ENCODE data around the gene GDPD5.

Gene GDPD5

DNA sequence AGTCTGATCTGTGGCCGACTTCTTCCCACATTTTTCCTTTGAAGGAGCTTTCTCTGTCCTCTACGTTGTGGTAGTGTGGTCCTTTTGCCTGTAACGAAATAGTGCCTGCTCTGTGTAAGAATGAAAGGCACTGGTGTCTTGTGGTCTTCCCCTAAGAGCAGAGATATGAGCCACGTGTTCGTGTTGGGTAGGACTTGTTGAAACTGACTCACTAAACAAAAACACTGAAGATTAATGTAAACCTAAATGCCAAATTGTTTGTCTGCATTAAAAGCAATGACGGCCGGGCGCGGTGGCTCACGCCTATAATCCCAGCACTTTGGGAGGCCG lies 136.5 kb downstream of the GDPD5 start:
- no peaks in the 10 kb centered on the region for H3K9me3 ChIP-seq
- H3K4me1 ChIP-seq = peaks cover 0 to 8% (median 0%) of the 10 kb centered on the region in 4 donors
- peaks cover 0 to 17% of the 10 kb centered on the region in 2 donors for H3K27me3 ChIP-seq
- DNase-seq = peak in 1 of 2 donors; percentile 0
- no peak overlapping the region for H3K27ac ChIP-seq
- no peaks in the 10 kb centered on the region for H3K36me3 ChIP-seq
- intact Hi-C loops (cut with DNase I; ENCODE audit: low total_unique reads) = loop anchor here (2.0 to 10.0 kb wide), 2 partner anchors 64 to 142 kb away; no protein-coding TSS in a partner anchor
- TF ChIP-seq, protein P1, sequence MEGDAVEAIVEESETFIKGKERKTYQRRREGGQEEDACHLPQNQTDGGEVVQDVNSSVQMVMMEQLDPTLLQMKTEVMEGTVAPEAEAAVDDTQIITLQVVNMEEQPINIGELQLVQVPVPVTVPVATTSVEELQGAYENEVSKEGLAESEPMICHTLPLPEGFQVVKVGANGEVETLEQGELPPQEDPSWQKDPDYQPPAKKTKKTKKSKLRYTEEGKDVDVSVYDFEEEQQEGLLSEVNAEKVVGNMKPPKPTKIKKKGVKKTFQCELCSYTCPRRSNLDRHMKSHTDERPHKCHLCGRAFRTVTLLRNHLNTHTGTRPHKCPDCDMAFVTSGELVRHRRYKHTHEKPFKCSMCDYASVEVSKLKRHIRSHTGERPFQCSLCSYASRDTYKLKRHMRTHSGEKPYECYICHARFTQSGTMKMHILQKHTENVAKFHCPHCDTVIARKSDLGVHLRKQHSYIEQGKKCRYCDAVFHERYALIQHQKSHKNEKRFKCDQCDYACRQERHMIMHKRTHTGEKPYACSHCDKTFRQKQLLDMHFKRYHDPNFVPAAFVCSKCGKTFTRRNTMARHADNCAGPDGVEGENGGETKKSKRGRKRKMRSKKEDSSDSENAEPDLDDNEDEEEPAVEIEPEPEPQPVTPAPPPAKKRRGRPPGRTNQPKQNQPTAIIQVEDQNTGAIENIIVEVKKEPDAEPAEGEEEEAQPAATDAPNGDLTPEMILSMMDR (IDR thresholded peaks at IDR 0.05) = no peak
- H3K4me3 ChIP-seq = no peak overlapping the region

GRCh38 chr11:75388386-75389275 lies 137.1 kb downstream of the GDPD5 start:
- Histone ChIP-seq H3K4me3 (no peak overlapping the region), H3K36me3 (no peaks in the 10 kb centered on the region), H3K9me3 (no peaks in the 10 kb centered on the region), H3K27me3 (peaks cover 0 to 17% of the 10 kb centered on the region in 2 donors), H3K4me1 (peaks cover 0 to 8% (median 0%) of the 10 kb centered on the region in 4 donors), H3K27ac (no peak overlapping the region)
- TF ChIP-seq, protein P1 (IDR thresholded peaks at IDR 0.05) = peak; percentile 81 to 83
- intact Hi-C loops (cut with DNase I; ENCODE audit: low total_unique reads) = loop anchor here (2.0 to 10.0 kb wide), 2 partner anchors 64 to 142 kb away; no protein-coding TSS in a partner anchor
- peak; percentile 60 to 78 for DNase-seq

GRCh38 chr11:75387736-75388294 lies 137.9 kb downstream of the GDPD5 start:
- intact Hi-C loops (cut with DNase I; ENCODE audit: low total_unique reads) = loop anchor here (2.0 to 10.0 kb wide), 2 partner anchors 63 to 143 kb away; no protein-coding TSS in a partner anchor
- Histone ChIP-seq H3K27ac (no peak overlapping the region), H3K4me1 (peaks cover 0 to 8% (median 0%) of the 10 kb centered on the region in 4 donors), H3K36me3 (no peaks in the 10 kb centered on the region), H3K9me3 (no peaks in the 10 kb centered on the region), H3K4me3 (no peak overlapping the region), H3K27me3 (peaks cover 0 to 17% of the 10 kb centered on the region in 2 donors)
- peak in 1 of 2 donors; percentile 44 for DNase-seq
- TF ChIP-seq, protein P1 (IDR thresholded peaks at IDR 0.05) = no peak

GRCh38 chr11:75386942-75387630 lies 138.7 kb downstream of the GDPD5 start:
- Histone ChIP-seq H3K27ac (no peak overlapping the region), H3K4me1 (peaks cover 0 to 8% (median 0%) of the 10 kb centered on the region in 4 donors), H3K4me3 (no peak overlapping the region), H3K36me3 (no peaks in the 10 kb centered on the region), H3K27me3 (peaks cover 0 to 17% of the 10 kb centered on the region in 2 donors), H3K9me3 (no peaks in the 10 kb centered on the region)
- TF ChIP-seq, protein P1 (IDR thresholded peaks at IDR 0.05) = no peak
- peak in 1 of 2 donors; percentile 16 for DNase-seq
- intact Hi-C loops (cut with DNase I; ENCODE audit: low total_unique reads) = loop anchor here (10.0 kb wide), 1 partner anchor 62 kb away; no protein-coding TSS in a partner anchor
